Suprapubic skin (tissue), 4 donors: ENCODE results near the gene UGT1A10. TPM values are rescaled to one million over a fixed set of nuclear protein-coding genes. Genes with fewer than 3 reads are reported as not detected.
"Not testable (repeated sequence)": the region's sequence is repeated elsewhere in the genome, so short reads cannot be mapped to it uniquely, and the experiment has no call there.

Source experiments
- DNase-seq, 2 donors: peaks; one replicate each; pipeline ENCODE4 v3.0.0-alpha.2; 2019; ENCODE audit warnings: low spot score in 2 of 2
- H3K27ac ChIP-seq: fragments of 200-600 bp; sonication (generic); one replicate; pipeline ENCODE4 v1.5.1; 2019
- H3K27me3 ChIP-seq: fragments of 200-600 bp; sonication (generic); one replicate; pipeline ENCODE4 v1.5.1; 2019
- H3K36me3 ChIP-seq: fragments of 200-600 bp; sonication (generic); one replicate; pipeline ENCODE4 v1.5.1; 2019
- H3K4me1 ChIP-seq: fragments of 200-600 bp; sonication (generic); one replicate; pipeline ENCODE4 v1.5.1; 2019
- H3K4me3 ChIP-seq: fragments of 200-600 bp; sonication (generic); one replicate; pipeline ENCODE4 v1.5.1; 2019; ENCODE audit warnings: mild to moderate bottlenecking
- H3K9me3 ChIP-seq: fragments of 200-600 bp; sonication (generic); one replicate; pipeline ENCODE4 v1.5.1; 2019
- EP300 ChIP-seq: sonication (generic); formaldehyde crosslinking; IDR thresholded peaks from one replicate; pipeline ENCODE4 v1.6.1; 2017; ENCODE audit warnings: antibody characterized with exemption
- POLR2A ChIP-seq, 2 donors: fragments of 450-650 bp; IDR thresholded peaks; one replicate each; pipeline ENCODE4 v1.6.1; 2017; ENCODE audit warnings: antibody characterized with exemption in 2 of 2, mild to moderate bottlenecking in 2 of 2, moderate library complexity in 2 of 2
- POLR2AphosphoS5 ChIP-seq, 3 donors: sonication (generic); formaldehyde crosslinking; IDR thresholded peaks; one replicate each; pipeline ENCODE4 v1.6.1; 2017; ENCODE audit warnings: antibody characterized with exemption in 3 of 3
- WGBS: methylation state at CpG from one replicate; pipeline ENCODE4 v1.1.5; 2018; 5-methylcytosine and 5-hydroxymethylcytosine counted together
- total RNA-seq, 4 donors: library from RNA; depleted of rRNA; stranded (reverse); fragments of >200 nt; gene quantifications; one replicate each; pipeline ENCODE4 v1.1.0, GENCODE V29; 2016
- TF ChIP-seq, protein P1 (sequence below), 2 donors: fragments of 200-600 bp in 1 of 2; fragments of 450-650 bp in 1 of 2; sonication (generic) in 1 of 2; IDR thresholded peaks; one replicate each; pipeline ENCODE4 v1.5.1; 2016 to 2019; ENCODE audit warnings: antibody characterized with exemption in 2 of 2, mild to moderate bottlenecking in 1 of 2, moderate library complexity in 1 of 2

Gene UGT1A10
- total RNA-seq, 4 donors from 2014 or later: not detected

DNA sequence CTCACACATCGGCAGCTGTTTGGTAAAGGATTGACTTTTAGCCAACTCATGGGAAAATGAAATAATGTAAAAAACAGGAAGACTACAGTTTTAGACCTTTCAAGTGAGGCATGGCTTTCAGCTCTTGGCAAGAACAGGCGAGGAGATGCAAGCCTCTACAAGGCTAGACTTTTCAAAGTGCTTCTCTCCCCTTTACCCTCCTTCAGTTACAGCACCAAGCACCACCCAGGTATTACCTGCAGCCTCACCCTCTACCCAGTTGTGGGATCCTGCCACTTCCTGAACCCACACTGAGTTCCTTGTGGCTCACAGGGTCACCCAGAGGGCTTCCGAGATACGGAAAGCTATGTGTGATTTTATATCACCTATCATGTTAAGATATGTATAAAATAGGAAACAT is 14.7 kb downstream of the UGT1A10 start:
- DNase-seq: no peak
- no peak overlapping the region for H3K4me3 ChIP-seq
- H3K36me3 ChIP-seq: no peaks in the 10 kb centered on the region
- TF ChIP-seq POLR2AphosphoS5 (IDR thresholded peaks at IDR 0.05) (no peak), POLR2A (IDR thresholded peaks at IDR 0.05) (no peak), EP300 (no peak)
- TF ChIP-seq, protein P1, sequence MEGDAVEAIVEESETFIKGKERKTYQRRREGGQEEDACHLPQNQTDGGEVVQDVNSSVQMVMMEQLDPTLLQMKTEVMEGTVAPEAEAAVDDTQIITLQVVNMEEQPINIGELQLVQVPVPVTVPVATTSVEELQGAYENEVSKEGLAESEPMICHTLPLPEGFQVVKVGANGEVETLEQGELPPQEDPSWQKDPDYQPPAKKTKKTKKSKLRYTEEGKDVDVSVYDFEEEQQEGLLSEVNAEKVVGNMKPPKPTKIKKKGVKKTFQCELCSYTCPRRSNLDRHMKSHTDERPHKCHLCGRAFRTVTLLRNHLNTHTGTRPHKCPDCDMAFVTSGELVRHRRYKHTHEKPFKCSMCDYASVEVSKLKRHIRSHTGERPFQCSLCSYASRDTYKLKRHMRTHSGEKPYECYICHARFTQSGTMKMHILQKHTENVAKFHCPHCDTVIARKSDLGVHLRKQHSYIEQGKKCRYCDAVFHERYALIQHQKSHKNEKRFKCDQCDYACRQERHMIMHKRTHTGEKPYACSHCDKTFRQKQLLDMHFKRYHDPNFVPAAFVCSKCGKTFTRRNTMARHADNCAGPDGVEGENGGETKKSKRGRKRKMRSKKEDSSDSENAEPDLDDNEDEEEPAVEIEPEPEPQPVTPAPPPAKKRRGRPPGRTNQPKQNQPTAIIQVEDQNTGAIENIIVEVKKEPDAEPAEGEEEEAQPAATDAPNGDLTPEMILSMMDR (IDR thresholded peaks at IDR 0.05): no peak
- peaks cover 2% of the 10 kb centered on the region for H3K9me3 ChIP-seq
- H3K27me3 ChIP-seq: peaks cover 3% of the 10 kb centered on the region
- no peak overlapping the region for H3K27ac ChIP-seq
- no peaks in the 10 kb centered on the region for H3K4me1 ChIP-seq
- 58% methylated on average over 4 of the region's 4 CpGs for WGBS

GRCh38 chr2:233651430-233651829 is 15.2 kb downstream of the UGT1A10 start:
- DNase-seq: no peak
- TF ChIP-seq POLR2AphosphoS5 (IDR thresholded peaks at IDR 0.05): no peak
- TF ChIP-seq, protein P1 (IDR thresholded peaks at IDR 0.05): no peak
- no peak for TF ChIP-seq EP300
- TF ChIP-seq POLR2A (IDR thresholded peaks at IDR 0.05): no peak
- no peaks in the 10 kb centered on the region for H3K9me3 ChIP-seq
- 91% methylated on average over 2 of the region's 2 CpGs for WGBS
- H3K27me3 ChIP-seq: peaks cover 3% of the 10 kb centered on the region
- no peak overlapping the region for H3K27ac ChIP-seq
- no peak overlapping the region for H3K4me3 ChIP-seq
- no peaks in the 10 kb centered on the region for H3K36me3 ChIP-seq
- no peaks in the 10 kb centered on the region for H3K4me1 ChIP-seq

DNA sequence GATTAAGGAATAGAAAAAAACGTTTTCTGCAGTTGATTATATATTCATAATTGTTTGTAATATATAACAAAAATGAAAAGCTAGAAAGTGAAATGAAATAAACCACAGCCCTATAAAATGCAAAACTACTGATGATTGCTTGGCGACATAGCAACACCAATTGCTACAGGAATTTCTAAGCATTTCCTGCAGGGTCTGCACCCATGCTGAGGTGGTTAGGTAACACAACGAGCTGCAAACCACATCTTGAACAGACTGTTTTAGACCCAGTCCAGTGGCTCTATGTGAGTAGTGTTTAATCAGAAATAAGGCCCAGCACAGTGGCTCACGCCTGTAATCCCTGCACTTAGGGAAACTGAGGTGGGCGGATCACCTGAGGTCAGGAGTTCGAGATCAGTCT is 18.3 kb downstream of the UGT1A10 start:
- DNase-seq: no peak
- Histone ChIP-seq H3K36me3 (no peaks in the 10 kb centered on the region), H3K4me3 (no peak overlapping the region), H3K27ac (no peak overlapping the region), H3K4me1 (no peaks in the 10 kb centered on the region), H3K9me3 (no peaks in the 10 kb centered on the region), H3K27me3 (peaks cover 3% of the 10 kb centered on the region)
- WGBS: 68% methylated on average over 6 of the region's 6 CpGs
- TF ChIP-seq, protein P1 (IDR thresholded peaks at IDR 0.05): no peak

DNA sequence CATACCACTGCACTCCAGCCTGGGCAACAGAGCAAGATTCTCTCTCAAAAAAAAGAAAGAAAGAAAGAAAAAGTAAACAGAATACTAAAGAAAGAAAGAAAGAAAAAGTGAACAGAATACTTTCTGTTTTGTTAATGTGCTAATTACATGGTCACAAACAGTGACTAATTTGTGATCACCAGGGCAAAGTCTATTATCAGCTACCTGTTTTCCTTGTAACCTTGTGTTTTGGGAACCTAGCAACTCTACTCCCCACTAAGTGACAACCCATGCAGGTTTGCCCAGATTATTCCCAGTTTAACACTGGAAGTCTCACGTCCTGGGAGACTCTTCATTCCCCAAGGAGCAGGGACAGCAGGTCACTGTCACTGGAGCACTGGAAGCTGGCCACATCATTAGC is 18.8 kb downstream of the UGT1A10 start:
- H3K4me1 ChIP-seq: no peaks in the 10 kb centered on the region
- WGBS: 64% methylated on average over 1 of the region's 1 CpG
- no peak overlapping the region for H3K27ac ChIP-seq
- H3K9me3 ChIP-seq: no peaks in the 10 kb centered on the region
- no peaks in the 10 kb centered on the region for H3K36me3 ChIP-seq
- H3K27me3 ChIP-seq: peaks cover 3% of the 10 kb centered on the region
- no peak for DNase-seq
- TF ChIP-seq POLR2A (IDR thresholded peaks at IDR 0.05) (no peak), POLR2AphosphoS5 (IDR thresholded peaks at IDR 0.05) (no peak), EP300 (no peak)
- TF ChIP-seq, protein P1 (IDR thresholded peaks at IDR 0.05): no peak
- no peak overlapping the region for H3K4me3 ChIP-seq

GRCh38 chr2:233655943-233656342 is 19.7 kb downstream of the UGT1A10 start:
- H3K4me1 ChIP-seq, H3K36me3 ChIP-seq, DNase-seq, H3K9me3 ChIP-seq, H3K27ac ChIP-seq, H3K4me3 ChIP-seq, H3K27me3 ChIP-seq: not testable (repeated sequence)
- WGBS: 75% methylated on average over 3 of the region's 3 CpGs

DNA sequence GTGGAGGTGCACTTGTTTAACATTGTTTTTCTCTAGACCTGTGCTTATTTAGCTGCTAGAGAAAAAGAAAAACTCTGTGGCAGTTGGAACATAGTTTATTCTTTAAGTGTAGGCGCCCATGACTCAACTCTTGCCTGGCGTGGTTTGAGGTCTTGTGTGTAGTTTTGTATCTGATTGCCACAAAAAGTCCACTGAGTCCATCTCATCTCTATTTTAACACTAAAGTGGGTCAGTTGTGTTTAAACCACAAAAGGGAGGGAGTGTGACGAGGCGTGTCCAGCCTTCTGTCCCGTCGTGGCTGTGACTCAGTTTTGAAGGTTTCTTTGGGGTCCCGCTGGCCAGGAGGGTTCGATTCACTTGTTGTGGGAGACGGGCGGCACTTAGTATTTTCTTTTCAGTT is 20.2 kb downstream of the UGT1A10 start:
- no peak overlapping the region for H3K27ac ChIP-seq
- no peaks in the 10 kb centered on the region for H3K9me3 ChIP-seq
- no peak for DNase-seq
- H3K4me3 ChIP-seq: no peak overlapping the region
- peaks cover 5% of the 10 kb centered on the region for H3K27me3 ChIP-seq
- H3K4me1 ChIP-seq: no peaks in the 10 kb centered on the region
- 79% methylated on average over 10 of the region's 10 CpGs for WGBS
- TF ChIP-seq EP300 (no peak), POLR2AphosphoS5 (IDR thresholded peaks at IDR 0.05) (no peak), POLR2A (IDR thresholded peaks at IDR 0.05) (no peak)
- TF ChIP-seq, protein P1 (IDR thresholded peaks at IDR 0.05): no peak
- no peaks in the 10 kb centered on the region for H3K36me3 ChIP-seq
